ENCODE measurements around the gene ZNF638. TPM values are rescaled to one million over a fixed set of nuclear protein-coding genes. Genes with fewer than 3 reads are reported as not detected.
A peak's percentile ranks its signal among the peaks of the same experiment; 100 is the strongest.

Gene ZNF638
- total RNA-seq, 2 donors from 2014 or later, result 196 to 208 TPM

DNA sequence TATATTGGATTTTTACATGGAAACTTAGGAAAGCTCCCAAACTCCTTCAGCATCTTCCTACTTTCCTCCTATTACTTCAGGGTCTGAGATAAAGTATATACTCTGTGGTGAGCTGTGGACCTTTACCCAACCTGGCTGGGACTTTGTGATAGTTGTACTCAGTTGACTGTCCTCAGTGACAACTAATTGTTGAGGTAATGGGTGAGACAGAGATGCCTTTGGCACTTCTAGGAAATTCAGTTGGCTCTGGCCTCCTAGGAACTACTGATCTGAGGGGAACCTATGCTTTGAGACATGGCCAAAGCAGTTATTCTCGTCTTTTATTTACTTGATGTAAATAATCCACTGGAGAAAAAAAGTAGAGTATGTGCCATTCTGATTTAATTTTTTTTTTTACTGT lies 39.4 kb upstream of the ZNF638 start:
- Histone ChIP-seq H3K4me1 (ENCODE audit: control insufficient read depth, insufficient read depth, low read length) (no peaks in the 10 kb centered on the region), H3K4me3 (ENCODE audit: low read length) (no peak overlapping the region), H3K27ac (ENCODE audit: low read depth, low read length) (no peak overlapping the region), H3K36me3 (ENCODE audit: control insufficient read depth, insufficient read depth, low read length) (no peaks in the 10 kb centered on the region), H3K9me3 (ENCODE audit: control insufficient read depth, low read length) (no peaks in the 10 kb centered on the region), H3K9ac (ENCODE audit: extremely low read depth, low read length, poor library complexity, severe bottlenecking) (no peak overlapping the region), H3K27me3 (ENCODE audit: control insufficient read depth, insufficient read depth, low read length, poor library complexity, severe bottlenecking) (no peaks in the 10 kb centered on the region)
- H3K4me1 Mint-ChIP-seq, result no peaks in the 10 kb centered on the region
- no peak for TF ChIP-seq CTCF (conservative IDR thresholded peaks at IDR 0.05)
- H3K27me3 Mint-ChIP-seq (ENCODE audit: insufficient read depth), result no peaks in the 10 kb centered on the region
- no peaks in the 10 kb centered on the region for H3K9me3 Mint-ChIP-seq
- H3K4me3 Mint-ChIP-seq, result no peak overlapping the region
- no peak for DNase-seq
- H3K27ac Mint-ChIP-seq, result no peak overlapping the region
- 70% methylated on average over 1 of the region's 1 CpG; no CpG with 5 or more reads in 1 of the 2 experiments for WGBS, 2 experiments (ENCODE audit: insufficient coverage in 1 of 2, insufficient read length in 1 of 2)
- H3K36me3 Mint-ChIP-seq (ENCODE audit: low read depth), result no peaks in the 10 kb centered on the region

- 87 to 95% methylated on average over 2 of the region's 2 CpGs for WGBS, 2 experiments (ENCODE audit: insufficient coverage in 1 of 2, insufficient read length in 1 of 2)
- no peak overlapping the region for H3K9ac ChIP-seq (ENCODE audit: extremely low read depth, low read length, poor library complexity, severe bottlenecking)
- H3K27ac ChIP-seq (ENCODE audit: low read depth, low read length), result no peak overlapping the region
- no peaks in the 10 kb centered on the region for H3K27me3 Mint-ChIP-seq (ENCODE audit: insufficient read depth)
- no peaks in the 10 kb centered on the region for H3K27me3 ChIP-seq (ENCODE audit: control insufficient read depth, insufficient read depth, low read length, poor library complexity, severe bottlenecking)
- no peak for TF ChIP-seq CTCF (conservative IDR thresholded peaks at IDR 0.05)
- H3K27ac Mint-ChIP-seq, result no peak overlapping the region
- H3K36me3 Mint-ChIP-seq (ENCODE audit: low read depth), result no peaks in the 10 kb centered on the region
- no peaks in the 10 kb centered on the region for H3K4me1 Mint-ChIP-seq
- H3K4me1 ChIP-seq (ENCODE audit: control insufficient read depth, insufficient read depth, low read length), result no peaks in the 10 kb centered on the region
- DNase-seq, result no peak
- H3K9me3 Mint-ChIP-seq, result no peaks in the 10 kb centered on the region
- H3K36me3 ChIP-seq (ENCODE audit: control insufficient read depth, insufficient read depth, low read length), result no peaks in the 10 kb centered on the region
- H3K4me3 Mint-ChIP-seq, result no peak overlapping the region
- H3K9me3 ChIP-seq (ENCODE audit: control insufficient read depth, low read length), result no peaks in the 10 kb centered on the region
- H3K4me3 ChIP-seq (ENCODE audit: low read length), result no peak overlapping the region
Observed at GRCh38 chr2:71298914-71299313, 32.7 kb upstream of the ZNF638 start.

DNA sequence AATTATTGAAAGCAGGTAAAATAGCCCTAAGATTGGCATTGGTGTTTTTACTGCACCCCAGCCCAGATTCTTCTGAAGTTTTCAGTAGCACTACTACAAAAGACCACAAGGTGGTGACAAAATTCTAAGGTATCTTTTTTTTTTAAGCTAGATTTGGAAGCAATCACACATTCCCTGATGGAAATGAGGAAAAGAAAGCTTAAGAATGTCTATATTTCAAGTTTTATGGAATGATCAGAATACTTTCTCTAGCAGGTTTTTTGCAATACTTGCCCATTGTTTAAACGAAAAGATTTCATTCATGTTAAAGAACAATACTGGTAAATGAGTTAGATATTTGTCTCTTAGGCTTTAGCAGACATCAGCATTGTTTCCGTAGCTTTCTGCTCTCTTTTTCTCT lies 32.1 kb upstream of the ZNF638 start:
- no peak for DNase-seq
- H3K36me3 Mint-ChIP-seq (ENCODE audit: low read depth), result no peaks in the 10 kb centered on the region
- Histone ChIP-seq H3K4me3 (ENCODE audit: low read length) (no peak overlapping the region), H3K4me1 (ENCODE audit: control insufficient read depth, insufficient read depth, low read length) (no peaks in the 10 kb centered on the region), H3K9ac (ENCODE audit: extremely low read depth, low read length, poor library complexity, severe bottlenecking) (no peak overlapping the region), H3K27ac (ENCODE audit: low read depth, low read length) (no peak overlapping the region), H3K9me3 (ENCODE audit: control insufficient read depth, low read length) (no peaks in the 10 kb centered on the region), H3K36me3 (ENCODE audit: control insufficient read depth, insufficient read depth, low read length) (no peaks in the 10 kb centered on the region), H3K27me3 (ENCODE audit: control insufficient read depth, insufficient read depth, low read length, poor library complexity, severe bottlenecking) (no peaks in the 10 kb centered on the region)
- no peak overlapping the region for H3K4me3 Mint-ChIP-seq
- peak; percentile 84 for TF ChIP-seq CTCF (conservative IDR thresholded peaks at IDR 0.05)
- no peaks in the 10 kb centered on the region for H3K9me3 Mint-ChIP-seq
- H3K27me3 Mint-ChIP-seq (ENCODE audit: insufficient read depth), result no peaks in the 10 kb centered on the region
- no peak overlapping the region for H3K27ac Mint-ChIP-seq
- H3K4me1 Mint-ChIP-seq, result no peaks in the 10 kb centered on the region
- WGBS, 2 experiments (ENCODE audit: insufficient coverage in 1 of 2, insufficient read length in 1 of 2), result 67 to 71% methylated on average over 2 of the region's 2 CpGs
